ENCODE data around the gene IGSF9B.
"Not testable (repeated sequence)": the region's sequence is repeated elsewhere in the genome, so short reads cannot be mapped to it uniquely, and the experiment has no call there.

Gene IGSF9B

GRCh38 chr11:133956650-133957633 lies at the start of gene IGSF9B:
IGSF9B (minus strand) TSS chr11:133956968; CDS start chr11:133956754, 214 bp downstream.
- peak; percentile 92 to 93 for DNase-seq

GRCh38 chr11:134004496-134005172 lies 47.9 kb upstream of the IGSF9B start:
- DNase-seq: no peak

- DNase-seq: no peak
These were observed 47.2 kb upstream of the IGSF9B start for GRCh38 chr11:134003792-134004495.

GRCh38 chr11:134002819-134003218 lies 46.1 kb upstream of the IGSF9B start:
- DNase-seq: not testable (repeated sequence)

- not testable (repeated sequence) for DNase-seq
These were observed 45.6 kb upstream of the IGSF9B start for GRCh38 chr11:134002338-134002737.

GRCh38 chr11:134001596-134001995 lies 44.8 kb upstream of the IGSF9B start:
- no peak for DNase-seq

- no peak for DNase-seq
These were observed 44.3 kb upstream of the IGSF9B start for GRCh38 chr11:134001088-134001487.

GRCh38 chr11:133999355-133999754 lies 42.6 kb upstream of the IGSF9B start:
- no peak for DNase-seq

- DNase-seq: no peak
These were observed 40.8 kb upstream of the IGSF9B start for GRCh38 chr11:133997554-133997953.

- no peak for DNase-seq
These were observed 39.9 kb upstream of the IGSF9B start for GRCh38 chr11:133996671-133997070.

- no peak for DNase-seq
These were observed 38.3 kb upstream of the IGSF9B start for GRCh38 chr11:133995066-133995465.

GRCh38 chr11:133993921-133994320 lies 37.2 kb upstream of the IGSF9B start:
- no peak for DNase-seq

GRCh38 chr11:133993107-133993506 lies 36.3 kb upstream of the IGSF9B start:
- no peak for DNase-seq

GRCh38 chr11:133992121-133992520 lies 35.4 kb upstream of the IGSF9B start:
- DNase-seq: no peak

GRCh38 chr11:133991101-133991500 lies 34.3 kb upstream of the IGSF9B start:
- DNase-seq: no peak

- DNase-seq: no peak
These were observed 33.7 kb upstream of the IGSF9B start for GRCh38 chr11:133990501-133990900.

GRCh38 chr11:133988686-133989410 lies 32.1 kb upstream of the IGSF9B start:
- no peak for DNase-seq

GRCh38 chr11:133987171-133987570 lies 30.4 kb upstream of the IGSF9B start:
- no peak for DNase-seq

- DNase-seq: no peak
These were observed 29.5 kb upstream of the IGSF9B start for GRCh38 chr11:133985981-133986944.

- DNase-seq: no peak
These were observed 28.1 kb upstream of the IGSF9B start for GRCh38 chr11:133984828-133985227.

GRCh38 chr11:133983660-133984316 lies 27.0 kb upstream of the IGSF9B start:
- no peak for DNase-seq
